Measurements from ENCODE around the gene USP37. TPM values are rescaled to one million over a fixed set of nuclear protein-coding genes. Genes with fewer than 3 reads are reported as not detected.

Gene USP37
- total RNA-seq, 1 experiment from 2014 or later = 23.5 TPM

GRCh38 chr2:218428846-218429558, 139.1 kb downstream of the USP37 start:
- DNase-seq (ENCODE audit: low read depth, low spot score) (no peak), ATAC-seq (no peak)
- H3K9me2 ChIP-seq (ENCODE audit: insufficient read depth) = no peaks in the 10 kb centered on the region
- no peak overlapping the region for H3K27ac ChIP-seq (ENCODE audit: low read depth, low read length)
- H3K4me1 ChIP-seq (ENCODE audit: control insufficient read depth in 1 of 2, insufficient read depth in 2 of 2, low read length in 2 of 2) = peaks cover 0 to 3% of the 10 kb centered on the region in 2 experiments; a peak in 1 of 4 replicates
- H3K79me2 ChIP-seq (ENCODE audit: insufficient read depth, low read length) = no peaks in the 10 kb centered on the region
- no peak overlapping the region for H3K4me2 ChIP-seq (ENCODE audit: low read length)
- BruUV-seq (replicated peaks) = no TSS peak
- H3K36me3 ChIP-seq (ENCODE audit: control insufficient read depth in 1 of 2, insufficient read depth in 2 of 2, low read length in 2 of 2) = no peaks in the 10 kb centered on the region
- POLR2A ChIA-PET = interaction anchor here (0.7 kb wide), 1 partner anchor 36 kb away, joined by 4 read pairs; no protein-coding TSS in a partner anchor
- RAD21 ChIA-PET (ENCODE audit: low non-redundant PET in 1 of 2, low total read pairs in 2 of 2, uncharacterized antibody in 2 of 2, unreplicated experiment in 2 of 2) = no interaction called here
- TF ChIP-seq ZFX (IDR thresholded peaks at IDR 0.05) (no peak), EGR1 (IDR thresholded peaks at IDR 0.05; ENCODE audit: low read depth) (no peak), RAD21 (IDR thresholded peaks at IDR 0.05; ENCODE audit: low read depth) (no peak), POLR2AphosphoS5 (IDR thresholded peaks at IDR 0.05; ENCODE audit: low read depth, low read length) (no peak), EZH2phosphoT487 (IDR thresholded peaks at IDR 0.05; ENCODE audit: borderline replicate concordance) (no peak), FOSL1 (IDR thresholded peaks at IDR 0.05; ENCODE audit: low read depth) (no peak), SIN3A (IDR thresholded peaks at IDR 0.05; ENCODE audit: low read depth) (no peak), EZH2 (IDR thresholded peaks at IDR 0.05) (no peak), SP1 (IDR thresholded peaks at IDR 0.05; ENCODE audit: low read depth) (no peak), ELF1 (IDR thresholded peaks at IDR 0.05; ENCODE audit: borderline replicate concordance, low read depth) (no peak), JUND (IDR thresholded peaks at IDR 0.05) (no peak), POLR2A (IDR thresholded peaks at IDR 0.05; ENCODE audit: borderline replicate concordance, extremely low read depth, insufficient read depth, insufficient read length) (no peak), TCF7L2 (IDR thresholded peaks at IDR 0.05; ENCODE audit: borderline replicate concordance, extremely low read depth, insufficient read depth, insufficient read length) (no peak)
- no peaks in the 10 kb centered on the region for H3K27me3 ChIP-seq (ENCODE audit: insufficient read depth, low read length)
- CTCF ChIA-PET = no interaction called here
- no peak overlapping the region for H3K9ac ChIP-seq (ENCODE audit: low read length)
- H3K4me3 ChIP-seq (replicated peaks in 1 of 2; ENCODE audit: low read depth in 1 of 2, low read length in 2 of 2) = no peak overlapping the region
- H2AFZ ChIP-seq (ENCODE audit: low read depth, low read length, poor library complexity, severe bottlenecking) = no peak overlapping the region
- intact Hi-C loops (cut with micrococcal nuclease) = no loop called here
- H3K9me3 ChIP-seq (ENCODE audit: control insufficient read depth in 1 of 2, insufficient read depth in 1 of 2, low read depth in 1 of 2, low read length in 2 of 2) = no peaks in the 10 kb centered on the region
- H4K20me1 ChIP-seq (ENCODE audit: insufficient read depth) = no peaks in the 10 kb centered on the region

- BruUV-seq (replicated peaks) = no TSS peak
- Histone ChIP-seq H3K9me2 (ENCODE audit: insufficient read depth) (no peaks in the 10 kb centered on the region), H3K9me3 (ENCODE audit: control insufficient read depth in 1 of 2, insufficient read depth in 1 of 2, low read depth in 1 of 2, low read length in 2 of 2) (no peaks in the 10 kb centered on the region), H2AFZ (ENCODE audit: low read depth, low read length, poor library complexity, severe bottlenecking) (no peak overlapping the region), H3K27me3 (ENCODE audit: insufficient read depth, low read length) (no peaks in the 10 kb centered on the region), H3K36me3 (ENCODE audit: control insufficient read depth in 1 of 2, insufficient read depth in 2 of 2, low read length in 2 of 2) (no peaks in the 10 kb centered on the region), H4K20me1 (ENCODE audit: insufficient read depth) (no peaks in the 10 kb centered on the region), H3K4me1 (ENCODE audit: control insufficient read depth in 1 of 2, insufficient read depth in 2 of 2, low read length in 2 of 2) (peaks cover 0 to 3% of the 10 kb centered on the region in 2 experiments; a peak in 1 of 4 replicates), H3K27ac (ENCODE audit: low read depth, low read length) (no peak overlapping the region), H3K9ac (ENCODE audit: low read length) (no peak overlapping the region), H3K4me3 (replicated peaks in 1 of 2; ENCODE audit: low read depth in 1 of 2, low read length in 2 of 2) (no peak overlapping the region), H3K4me2 (ENCODE audit: low read length) (no peak overlapping the region), H3K79me2 (ENCODE audit: insufficient read depth, low read length) (no peaks in the 10 kb centered on the region)
- POLR2A ChIA-PET = no interaction called here
- ATAC-seq (no peak), DNase-seq (ENCODE audit: low read depth, low spot score) (no peak)
- CTCF ChIA-PET = no interaction called here
- RAD21 ChIA-PET (ENCODE audit: low non-redundant PET in 1 of 2, low total read pairs in 2 of 2, uncharacterized antibody in 2 of 2, unreplicated experiment in 2 of 2) = no interaction called here
- intact Hi-C loops (cut with micrococcal nuclease) = no loop called here
- TF ChIP-seq FOSL1 (IDR thresholded peaks at IDR 0.05; ENCODE audit: low read depth) (no peak), CBX3 (IDR thresholded peaks at IDR 0.05; ENCODE audit: low read depth) (no peak), POLR2A (IDR thresholded peaks at IDR 0.05; ENCODE audit: borderline replicate concordance, extremely low read depth, insufficient read depth, insufficient read length) (no peak), JUND (IDR thresholded peaks at IDR 0.05) (no peak), TCF7L2 (IDR thresholded peaks at IDR 0.05; ENCODE audit: borderline replicate concordance, extremely low read depth, insufficient read depth, insufficient read length) (no peak), CTCF (IDR thresholded peaks at IDR 0.05 in 2 of 3, conservative IDR thresholded peaks at IDR 0.05 in 1 of 3; ENCODE audit: borderline replicate concordance in 1 of 3, insufficient read depth in 1 of 3, low read depth in 2 of 3, low read length in 2 of 3) (no peak), SRF (IDR thresholded peaks at IDR 0.05; ENCODE audit: low read depth) (no peak), ZNF274 (IDR thresholded peaks at IDR 0.05; ENCODE audit: low read depth, low read length) (no peak), POLR2AphosphoS5 (IDR thresholded peaks at IDR 0.05; ENCODE audit: low read depth, low read length) (no peak), EZH2 (IDR thresholded peaks at IDR 0.05) (no peak), EGR1 (IDR thresholded peaks at IDR 0.05; ENCODE audit: low read depth) (no peak), MAX (IDR thresholded peaks at IDR 0.05) (no peak), ELF1 (IDR thresholded peaks at IDR 0.05; ENCODE audit: borderline replicate concordance, low read depth) (no peak)
Observed at GRCh38 chr2:218427741-218428140, 140.4 kb downstream of the USP37 start.

Data from HCT116 (cell line).